ENCODE results near the gene RAC3.

- TF ChIP-seq POLR2AphosphoS5 (IDR thresholded peaks at IDR 0.05; ENCODE audit: low read depth, low read length) (no peak), REST (IDR thresholded peaks at IDR 0.05; ENCODE audit: insufficient read depth in 1 of 2, low read depth in 2 of 2, low read length in 2 of 2) (no peak)
These were observed 27.4 kb downstream of the RAC3 start for GRCh38 chr17:82058855-82059249.

Measured in PFSK-1 (cell line).